HTERT RPE-1 (cell line): Measurements from ENCODE around the gene ACP3.
"Not testable (repeated sequence)": the region's sequence is repeated elsewhere in the genome, so short reads cannot be mapped to it uniquely, and the experiment has no call there.

Experiments used
- in situ Hi-C: fragments of 300-500 bp; cut with MboI; formaldehyde crosslinking; loops from 4 replicates; pipeline ENCODE4 v1.14.3; 2020; ENCODE audit warnings: low sequenced_read_pairs

ACP3 gene

GRCh38 chr3:132354916-132355702 is 37.9 kb downstream of the ACP3 start:
- in situ Hi-C loops: no loop called here

- in situ Hi-C loops: no loop called here
These were observed 39.4 kb downstream of the ACP3 start for GRCh38 chr3:132356568-132356967.

- in situ Hi-C loops: no loop called here
These were observed 43.5 kb downstream of the ACP3 start for GRCh38 chr3:132360717-132361116.

GRCh38 chr3:132362329-132362728 is 45.1 kb downstream of the ACP3 start:
- in situ Hi-C loops: no loop called here

- in situ Hi-C loops: no loop called here
These were observed 51.3 kb downstream of the ACP3 start for GRCh38 chr3:132368515-132368914.

GRCh38 chr3:132368962-132369361 is 51.8 kb downstream of the ACP3 start:
- in situ Hi-C loops: no loop called here

GRCh38 chr3:132376945-132377354 is 59.7 kb downstream of the ACP3 start:
- in situ Hi-C loops: not testable (repeated sequence)

GRCh38 chr3:132378048-132378762 is 61.0 kb downstream of the ACP3 start:
- in situ Hi-C loops: no loop called here

GRCh38 chr3:132378846-132379245 is 61.6 kb downstream of the ACP3 start:
- in situ Hi-C loops: no loop called here

GRCh38 chr3:132380920-132381319 is 63.7 kb downstream of the ACP3 start:
- in situ Hi-C loops: no loop called here

GRCh38 chr3:132381348-132381944 is 64.2 kb downstream of the ACP3 start:
- in situ Hi-C loops: no loop called here

GRCh38 chr3:132382267-132382666 is 65.1 kb downstream of the ACP3 start:
- in situ Hi-C loops: no loop called here

GRCh38 chr3:132382688-132383194 is 65.5 kb downstream of the ACP3 start:
- in situ Hi-C loops: no loop called here

GRCh38 chr3:132386259-132386658 is 69.1 kb downstream of the ACP3 start:
- in situ Hi-C loops: no loop called here

GRCh38 chr3:132392675-132393074 is 75.5 kb downstream of the ACP3 start:
- in situ Hi-C loops: not testable (repeated sequence)

GRCh38 chr3:132394320-132394719 is 77.1 kb downstream of the ACP3 start:
- in situ Hi-C loops: no loop called here

- in situ Hi-C loops: no loop called here
These were observed 77.9 kb downstream of the ACP3 start for GRCh38 chr3:132395126-132395525.

- in situ Hi-C loops: no loop called here
These were observed 79.0 kb downstream of the ACP3 start for GRCh38 chr3:132396255-132396654.

GRCh38 chr3:132396776-132397175 is 79.6 kb downstream of the ACP3 start:
- in situ Hi-C loops: not testable (repeated sequence)

GRCh38 chr3:132399054-132399929 is 82.1 kb downstream of the ACP3 start:
- in situ Hi-C loops: no loop called here

GRCh38 chr3:132401255-132401654 is 84.0 kb downstream of the ACP3 start:
- in situ Hi-C loops: no loop called here
